Measurements from ENCODE around the gene DDR2. TPM values are rescaled to one million over a fixed set of nuclear protein-coding genes. Genes with fewer than 3 reads are reported as not detected.

The DDR2 gene
- total RNA-seq, 1 donor from 2014 or later: 4.4 TPM

DNA sequence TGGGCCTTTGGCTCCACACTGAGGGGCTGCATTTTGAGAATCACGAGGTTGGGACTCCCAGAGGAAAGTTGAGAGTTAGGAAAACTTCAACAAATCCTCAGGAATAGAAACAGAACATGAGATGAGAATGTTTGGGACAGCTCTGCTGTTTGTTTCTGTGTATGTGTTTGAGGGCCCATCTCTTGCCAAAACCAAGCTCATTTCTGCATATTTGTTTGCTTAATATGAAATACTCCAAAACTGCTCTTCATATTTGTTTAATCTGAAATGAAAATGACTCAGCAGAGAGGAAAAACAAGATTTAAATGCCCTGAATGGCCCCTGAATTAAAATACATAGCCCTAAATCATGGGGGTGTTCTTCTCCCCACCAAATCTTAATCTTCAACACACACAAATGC, 78.1 kb downstream of the DDR2 start:
- Mint-ChIP-seq H3K4me1 (ENCODE audit: low read depth, unreplicated experiment) (peaks cover 3% of the 10 kb centered on the region), H3K27me3 (ENCODE audit: unreplicated experiment) (no peaks in the 10 kb centered on the region), H3K36me3 (ENCODE audit: unreplicated experiment) (no peaks in the 10 kb centered on the region), H3K4me3 (ENCODE audit: unreplicated experiment) (no peak overlapping the region), H3K9me3 (ENCODE audit: unreplicated experiment) (no peaks in the 10 kb centered on the region), H3K27ac (ENCODE audit: unreplicated experiment) (no peak overlapping the region)
- no peak for DNase-seq
- TF ChIP-seq, protein P1, sequence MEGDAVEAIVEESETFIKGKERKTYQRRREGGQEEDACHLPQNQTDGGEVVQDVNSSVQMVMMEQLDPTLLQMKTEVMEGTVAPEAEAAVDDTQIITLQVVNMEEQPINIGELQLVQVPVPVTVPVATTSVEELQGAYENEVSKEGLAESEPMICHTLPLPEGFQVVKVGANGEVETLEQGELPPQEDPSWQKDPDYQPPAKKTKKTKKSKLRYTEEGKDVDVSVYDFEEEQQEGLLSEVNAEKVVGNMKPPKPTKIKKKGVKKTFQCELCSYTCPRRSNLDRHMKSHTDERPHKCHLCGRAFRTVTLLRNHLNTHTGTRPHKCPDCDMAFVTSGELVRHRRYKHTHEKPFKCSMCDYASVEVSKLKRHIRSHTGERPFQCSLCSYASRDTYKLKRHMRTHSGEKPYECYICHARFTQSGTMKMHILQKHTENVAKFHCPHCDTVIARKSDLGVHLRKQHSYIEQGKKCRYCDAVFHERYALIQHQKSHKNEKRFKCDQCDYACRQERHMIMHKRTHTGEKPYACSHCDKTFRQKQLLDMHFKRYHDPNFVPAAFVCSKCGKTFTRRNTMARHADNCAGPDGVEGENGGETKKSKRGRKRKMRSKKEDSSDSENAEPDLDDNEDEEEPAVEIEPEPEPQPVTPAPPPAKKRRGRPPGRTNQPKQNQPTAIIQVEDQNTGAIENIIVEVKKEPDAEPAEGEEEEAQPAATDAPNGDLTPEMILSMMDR (IDR thresholded peaks at IDR 0.05; ENCODE audit: partially characterized antibody, unreplicated experiment): no peak

DNA sequence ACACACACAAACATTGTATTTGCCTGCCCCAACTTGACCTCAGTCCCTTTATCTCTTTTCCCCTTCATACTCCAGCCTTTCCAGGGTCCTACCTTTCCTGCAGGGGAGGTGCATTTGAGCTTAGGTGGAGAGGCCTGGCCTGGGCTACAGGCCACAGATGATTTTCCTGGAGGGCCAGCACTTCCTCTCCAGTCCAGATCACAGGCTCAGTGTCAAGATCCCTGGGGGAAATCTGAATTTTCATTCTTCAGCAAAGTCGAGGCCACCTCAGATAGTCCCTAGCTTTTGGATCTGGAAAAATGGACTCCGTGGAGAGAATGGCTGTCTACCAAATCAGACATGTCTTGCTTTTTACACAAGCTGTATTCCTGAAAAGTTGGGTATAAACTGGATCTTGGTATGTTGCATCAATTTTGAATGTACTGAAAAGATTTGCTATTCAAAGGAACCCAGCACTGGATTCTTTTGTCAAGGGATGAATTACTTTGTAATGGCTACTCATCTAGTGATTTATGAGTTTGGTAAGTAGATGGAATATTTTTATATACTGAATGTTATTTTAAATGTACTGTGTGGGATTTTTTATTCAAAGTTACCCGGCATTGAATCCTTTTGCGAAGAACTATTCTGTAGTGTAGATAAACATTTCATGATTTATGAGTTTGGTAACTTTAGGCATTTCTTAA, 78.7 kb downstream of the DDR2 start:
- DNase-seq: no peak
- H3K9me3 Mint-ChIP-seq (ENCODE audit: unreplicated experiment): no peaks in the 10 kb centered on the region

DNA sequence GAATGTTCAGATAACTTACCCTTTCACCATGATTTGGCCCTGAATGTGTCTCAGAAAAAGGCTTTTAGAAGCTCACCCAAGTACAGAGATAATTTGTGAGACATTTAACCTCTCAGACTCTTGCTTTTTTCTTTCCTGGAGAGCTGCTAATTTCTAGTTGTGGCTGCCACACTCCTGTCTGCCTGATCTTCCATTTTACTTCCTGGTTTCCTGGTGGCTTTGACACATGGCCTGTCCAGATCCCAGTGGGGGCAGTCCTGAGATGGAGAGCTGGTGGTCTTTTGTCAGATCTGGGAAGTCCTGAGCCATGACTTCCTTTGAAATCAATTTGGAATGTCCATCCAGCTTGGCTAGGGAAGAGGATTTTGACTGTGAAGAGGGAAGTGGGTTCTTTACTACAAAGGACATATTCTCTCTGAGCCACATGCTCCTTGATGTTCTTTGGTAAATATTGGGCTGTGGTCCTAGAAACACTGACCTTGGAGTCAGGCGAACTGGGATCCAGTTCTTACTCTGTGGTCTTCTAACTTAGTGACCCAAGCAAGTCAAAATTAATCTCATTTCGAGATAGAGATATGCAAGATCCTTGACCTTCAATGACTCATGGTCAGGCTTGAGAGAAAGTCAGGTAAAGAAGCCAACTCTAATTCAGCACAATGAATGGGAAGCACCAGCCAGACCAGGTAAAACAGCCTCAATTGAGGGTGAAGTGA, 80.2 kb downstream of the DDR2 start:
- TF ChIP-seq, protein P1 (IDR thresholded peaks at IDR 0.05; ENCODE audit: partially characterized antibody, unreplicated experiment): no peak
- Mint-ChIP-seq H3K4me1 (ENCODE audit: low read depth, unreplicated experiment) (peaks cover 3% of the 10 kb centered on the region), H3K27me3 (ENCODE audit: unreplicated experiment) (no peaks in the 10 kb centered on the region), H3K36me3 (ENCODE audit: unreplicated experiment) (no peaks in the 10 kb centered on the region), H3K27ac (ENCODE audit: unreplicated experiment) (no peak overlapping the region), H3K9me3 (ENCODE audit: unreplicated experiment) (no peaks in the 10 kb centered on the region), H3K4me3 (ENCODE audit: unreplicated experiment) (no peak overlapping the region)
- no peak for DNase-seq

More for the DNA sequence above, 78.7 kb downstream of the DDR2 start:
- H3K4me3 Mint-ChIP-seq (ENCODE audit: unreplicated experiment): no peak overlapping the region
- H3K27ac Mint-ChIP-seq (ENCODE audit: unreplicated experiment): no peak overlapping the region
- TF ChIP-seq, protein P1 (IDR thresholded peaks at IDR 0.05; ENCODE audit: partially characterized antibody, unreplicated experiment): no peak
- H3K27me3 Mint-ChIP-seq (ENCODE audit: unreplicated experiment): no peaks in the 10 kb centered on the region
- H3K4me1 Mint-ChIP-seq (ENCODE audit: low read depth, unreplicated experiment): peaks cover 3% of the 10 kb centered on the region
- no peaks in the 10 kb centered on the region for H3K36me3 Mint-ChIP-seq (ENCODE audit: unreplicated experiment)

DNA sequence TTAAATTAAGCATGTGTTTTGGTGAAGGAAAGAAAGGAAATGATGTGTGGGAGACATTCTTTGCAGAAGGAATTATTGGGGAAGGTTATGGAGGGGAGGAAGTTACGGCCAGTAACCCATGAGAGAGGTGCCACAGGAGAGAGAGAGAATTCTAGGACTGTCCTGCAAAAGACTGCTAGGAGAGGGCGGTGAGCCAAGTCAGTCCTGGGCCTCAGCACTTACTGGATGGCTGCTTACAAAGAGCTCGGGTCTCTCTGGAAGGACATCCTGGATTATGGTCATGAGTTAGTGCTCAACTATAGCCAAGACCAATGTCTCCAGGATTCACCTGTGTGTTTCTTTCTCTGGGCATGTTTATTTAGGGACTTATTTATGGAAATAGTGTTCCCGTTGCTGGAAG, 83.9 kb downstream of the DDR2 start:
- no peaks in the 10 kb centered on the region for H3K36me3 Mint-ChIP-seq (ENCODE audit: unreplicated experiment)
- H3K4me3 Mint-ChIP-seq (ENCODE audit: unreplicated experiment): no peak overlapping the region
- H3K27ac Mint-ChIP-seq (ENCODE audit: unreplicated experiment): no peak overlapping the region
- peaks cover 4% of the 10 kb centered on the region for H3K27me3 Mint-ChIP-seq (ENCODE audit: unreplicated experiment)
- H3K4me1 Mint-ChIP-seq (ENCODE audit: low read depth, unreplicated experiment): no peaks in the 10 kb centered on the region
- TF ChIP-seq, protein P1 (IDR thresholded peaks at IDR 0.05; ENCODE audit: partially characterized antibody, unreplicated experiment): no peak
- no peaks in the 10 kb centered on the region for H3K9me3 Mint-ChIP-seq (ENCODE audit: unreplicated experiment)
- no peak for DNase-seq

DNA sequence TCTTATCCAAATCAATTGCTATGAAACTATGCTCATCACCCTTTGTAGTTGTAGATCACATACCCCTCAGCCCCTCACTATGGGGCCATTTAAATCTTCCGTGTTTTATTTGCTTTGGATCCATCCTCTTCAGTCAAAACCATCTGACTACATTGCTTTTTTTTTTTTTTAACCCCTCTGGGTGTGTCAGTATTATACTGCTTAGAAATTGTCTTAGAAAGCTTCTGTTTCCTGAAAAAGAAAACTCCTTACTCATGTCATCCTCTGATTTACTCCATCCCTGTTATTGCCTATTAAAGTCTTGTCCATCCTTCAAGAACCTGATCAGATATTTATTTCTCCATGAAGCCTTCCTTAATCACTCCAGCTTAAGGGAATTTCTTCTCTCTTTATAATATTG, 84.3 kb downstream of the DDR2 start:
- peaks cover 4% of the 10 kb centered on the region for H3K27me3 Mint-ChIP-seq (ENCODE audit: unreplicated experiment)
- H3K4me3 Mint-ChIP-seq (ENCODE audit: unreplicated experiment): no peak overlapping the region
- DNase-seq: no peak
- H3K27ac Mint-ChIP-seq (ENCODE audit: unreplicated experiment): no peak overlapping the region
- H3K9me3 Mint-ChIP-seq (ENCODE audit: unreplicated experiment): no peaks in the 10 kb centered on the region
- H3K36me3 Mint-ChIP-seq (ENCODE audit: unreplicated experiment): no peaks in the 10 kb centered on the region
- no peaks in the 10 kb centered on the region for H3K4me1 Mint-ChIP-seq (ENCODE audit: low read depth, unreplicated experiment)
- TF ChIP-seq, protein P1 (IDR thresholded peaks at IDR 0.05; ENCODE audit: partially characterized antibody, unreplicated experiment): no peak
